ENCODE measurements around the gene WDR72.
"Not testable (repeated sequence)": the region's sequence is repeated elsewhere in the genome, so short reads cannot be mapped to it uniquely, and the experiment has no call there.

The WDR72 gene

GRCh38 chr15:53588773-53589172 is 170.7 kb downstream of the WDR72 start:
- DNase-seq, result no peak

GRCh38 chr15:53586799-53587198 is 172.7 kb downstream of the WDR72 start:
- peak; percentile 11 for DNase-seq

- no peak for DNase-seq
Measured at GRCh38 chr15:53581513-53581912, 177.9 kb downstream of the WDR72 start.

DNA sequence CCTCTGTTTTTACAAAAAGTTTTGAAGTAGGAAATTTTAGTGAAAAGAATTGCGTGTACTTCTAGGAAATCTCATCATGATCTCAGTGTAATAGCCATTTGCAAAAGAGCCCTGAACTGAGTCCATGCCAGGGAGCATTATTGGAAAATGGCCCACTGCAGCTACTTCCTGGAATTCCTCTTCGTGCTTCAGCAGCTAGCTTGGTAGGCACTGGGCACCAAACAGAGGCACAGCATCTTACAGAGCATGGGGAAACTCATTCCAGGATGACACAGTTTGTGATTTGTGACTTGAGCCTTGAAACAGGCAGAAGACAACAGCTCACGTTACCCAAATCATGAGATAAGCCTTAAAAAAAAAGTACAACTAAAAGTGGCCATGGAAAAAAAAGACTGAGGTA is 179.1 kb downstream of the WDR72 start:
- DNase-seq, result no peak

DNA sequence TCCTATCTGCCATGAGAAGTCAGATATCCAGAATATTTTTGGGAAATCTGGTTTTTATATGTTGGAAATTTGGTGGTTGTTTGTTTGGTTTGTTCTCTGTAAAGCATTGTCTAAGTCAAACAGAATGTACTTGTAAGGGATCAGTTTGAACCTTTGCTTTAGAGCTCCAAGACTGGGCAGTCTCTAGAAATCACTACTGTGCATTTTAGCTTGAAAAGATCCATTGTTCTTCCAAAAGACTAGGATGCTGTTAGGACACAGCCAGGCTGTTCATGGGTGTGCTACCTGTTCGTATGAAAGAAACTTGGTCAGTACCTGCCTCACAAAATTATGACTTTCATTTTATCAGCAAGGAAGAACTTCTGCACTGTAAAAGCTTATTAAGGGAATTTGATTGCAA is 182.6 kb downstream of the WDR72 start:
- DNase-seq, result no peak

GRCh38 chr15:53573091-53573490 is 186.4 kb downstream of the WDR72 start:
- DNase-seq, result no peak

- no peak for DNase-seq
Measured at GRCh38 chr15:53569751-53570480, 189.5 kb downstream of the WDR72 start.

DNA sequence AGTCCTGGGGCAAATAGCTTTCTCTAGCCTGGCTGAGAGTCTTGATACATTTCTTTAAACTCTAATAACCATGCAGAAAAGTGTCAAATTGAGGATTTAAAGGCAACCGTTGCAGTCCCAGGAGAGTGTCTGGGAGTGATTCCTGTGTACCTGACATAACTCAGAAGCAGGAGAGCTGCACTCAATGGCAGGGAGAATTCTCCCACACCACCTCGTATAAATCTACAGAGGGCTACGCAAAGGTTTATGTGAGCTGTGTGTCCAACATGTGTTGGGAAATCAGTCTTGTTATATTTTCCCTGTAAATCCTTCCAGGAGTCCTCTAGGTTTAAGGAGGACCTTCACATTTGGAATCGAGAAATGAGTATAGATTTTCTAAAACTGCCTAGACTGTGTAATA is 192.6 kb downstream of the WDR72 start:
- DNase-seq, result no peak

GRCh38 chr15:53565721-53566120 is 193.7 kb downstream of the WDR72 start:
- DNase-seq, result no peak

DNA sequence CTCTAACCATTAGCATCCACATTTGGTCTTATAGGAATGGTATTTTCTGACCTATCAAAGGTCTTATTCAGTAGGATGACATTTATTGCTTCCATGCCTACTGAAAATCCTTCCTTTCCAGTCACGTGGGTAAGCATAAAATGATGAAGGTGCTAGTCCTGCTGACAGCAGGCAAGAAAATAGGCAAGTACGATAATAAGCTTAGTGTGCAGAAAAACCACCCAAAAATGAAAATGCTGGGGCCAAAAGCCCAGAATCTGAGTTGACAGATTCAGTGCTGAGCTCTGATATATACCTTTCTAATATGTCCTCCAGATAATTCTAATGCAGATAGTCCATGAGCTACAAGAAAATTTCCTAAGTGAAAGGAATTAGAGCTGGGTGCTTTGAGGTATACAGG is 194.8 kb downstream of the WDR72 start:
- no peak for DNase-seq

GRCh38 chr15:53563627-53564026 is 195.8 kb downstream of the WDR72 start:
- DNase-seq, result no peak

- no peak for DNase-seq
Measured at GRCh38 chr15:53559364-53560277, 199.8 kb downstream of the WDR72 start.

DNA sequence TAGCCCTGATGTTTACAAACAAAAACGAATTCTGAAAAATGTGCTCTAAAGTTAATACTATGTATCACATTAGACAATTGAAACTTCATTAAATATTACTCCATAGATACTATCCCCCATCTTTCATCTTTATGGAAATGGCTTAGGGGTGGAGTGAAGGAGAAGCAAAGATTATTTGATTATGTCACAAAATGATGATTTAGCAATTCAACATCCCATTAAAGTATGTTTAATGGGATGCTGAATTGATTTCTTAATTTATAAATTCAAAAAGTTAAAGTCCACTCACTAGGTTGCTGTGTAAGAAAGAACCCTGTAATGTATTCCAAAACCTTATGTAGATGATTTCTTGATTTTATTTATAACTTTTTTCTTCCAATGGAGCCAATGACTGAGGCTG is 201.1 kb downstream of the WDR72 start:
- DNase-seq, result no peak

- no peak for DNase-seq
Measured at GRCh38 chr15:53555226-53555625, 204.2 kb downstream of the WDR72 start.

DNA sequence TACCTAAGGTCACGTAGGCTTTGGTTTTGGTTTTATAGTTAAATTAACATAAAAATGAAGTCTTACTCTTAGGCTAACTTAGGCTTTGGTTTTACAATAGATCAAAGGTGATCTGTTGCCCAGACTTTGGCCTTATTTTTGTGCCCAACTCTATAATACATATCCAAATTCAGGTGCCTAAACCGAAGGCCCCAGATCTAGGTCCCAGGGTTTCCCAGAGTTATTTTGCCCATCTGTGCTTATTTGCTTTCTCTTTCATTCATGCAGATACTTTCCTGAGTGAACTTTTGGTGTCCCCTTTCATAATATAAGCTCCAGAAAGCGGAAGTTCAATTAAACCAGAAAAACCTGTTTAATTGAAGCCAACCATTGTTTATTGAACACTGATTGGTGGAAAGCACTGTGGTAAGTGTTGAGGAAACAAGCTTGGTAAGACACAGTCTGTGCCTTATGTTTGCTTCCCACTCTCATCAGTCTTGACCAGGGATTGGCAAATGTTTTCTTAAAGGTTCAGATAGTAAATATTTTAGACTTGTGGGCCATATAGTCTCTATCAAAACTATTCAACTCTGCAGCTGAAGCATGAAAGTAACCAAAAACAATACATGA is 209.7 kb downstream of the WDR72 start:
- DNase-seq, result no peak

- DNase-seq, result no peak
Measured at GRCh38 chr15:53548236-53548635, 211.2 kb downstream of the WDR72 start.

- DNase-seq, result not testable (repeated sequence)
Measured at GRCh38 chr15:53540626-53541300, 218.7 kb downstream of the WDR72 start.

DNA sequence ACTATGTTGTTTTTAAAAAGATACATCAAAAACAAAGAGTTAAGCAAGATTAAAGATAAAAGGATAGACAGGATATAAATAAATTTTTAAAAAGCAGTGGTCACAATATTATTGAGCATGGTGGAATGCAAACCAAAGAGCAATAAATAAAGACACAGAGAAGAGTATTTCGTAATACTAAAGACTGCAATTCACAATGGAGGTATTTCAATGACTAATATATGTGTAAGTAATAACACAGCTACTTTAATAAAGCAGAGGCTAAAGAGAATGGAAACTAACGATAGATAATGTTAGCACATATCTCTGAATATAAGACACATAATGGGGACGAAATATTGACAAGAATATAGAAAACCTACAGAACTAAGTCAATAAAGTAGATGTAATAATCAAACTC is 219.6 kb downstream of the WDR72 start:
- no peak for DNase-seq

DNA sequence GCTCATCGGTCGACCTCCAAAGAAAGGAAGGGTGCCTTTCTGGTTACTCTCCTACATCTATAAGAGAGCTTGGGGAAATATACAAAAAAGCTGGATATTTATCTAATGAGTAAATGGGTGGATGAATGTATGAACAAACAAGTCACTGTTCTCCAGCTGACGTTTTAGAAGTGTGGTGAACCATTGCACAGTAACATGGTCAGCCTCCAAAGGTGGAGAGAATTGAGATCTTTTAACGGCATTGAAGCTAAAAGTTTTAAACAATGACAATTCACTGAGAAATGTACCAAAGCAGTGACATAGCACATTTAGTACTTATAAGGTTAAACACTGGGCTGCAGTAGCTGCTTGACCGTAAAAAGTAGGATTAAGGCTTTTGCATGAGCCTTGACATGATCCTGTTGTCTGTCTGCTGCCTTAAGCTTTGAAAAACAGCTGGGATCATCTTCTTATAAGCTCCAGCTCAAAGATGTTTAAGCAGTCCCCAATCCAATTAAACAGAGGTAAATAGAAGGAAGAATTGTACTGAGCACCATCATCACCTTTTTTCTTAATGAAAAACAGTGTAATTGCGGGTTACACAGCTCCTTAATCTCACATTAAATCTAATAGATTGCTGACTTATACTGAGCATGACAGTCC is 222.9 kb downstream of the WDR72 start:
- DNase-seq, result no peak

GRCh38 chr15:53535886-53536285 is 223.6 kb downstream of the WDR72 start:
- DNase-seq, result no peak

DNA sequence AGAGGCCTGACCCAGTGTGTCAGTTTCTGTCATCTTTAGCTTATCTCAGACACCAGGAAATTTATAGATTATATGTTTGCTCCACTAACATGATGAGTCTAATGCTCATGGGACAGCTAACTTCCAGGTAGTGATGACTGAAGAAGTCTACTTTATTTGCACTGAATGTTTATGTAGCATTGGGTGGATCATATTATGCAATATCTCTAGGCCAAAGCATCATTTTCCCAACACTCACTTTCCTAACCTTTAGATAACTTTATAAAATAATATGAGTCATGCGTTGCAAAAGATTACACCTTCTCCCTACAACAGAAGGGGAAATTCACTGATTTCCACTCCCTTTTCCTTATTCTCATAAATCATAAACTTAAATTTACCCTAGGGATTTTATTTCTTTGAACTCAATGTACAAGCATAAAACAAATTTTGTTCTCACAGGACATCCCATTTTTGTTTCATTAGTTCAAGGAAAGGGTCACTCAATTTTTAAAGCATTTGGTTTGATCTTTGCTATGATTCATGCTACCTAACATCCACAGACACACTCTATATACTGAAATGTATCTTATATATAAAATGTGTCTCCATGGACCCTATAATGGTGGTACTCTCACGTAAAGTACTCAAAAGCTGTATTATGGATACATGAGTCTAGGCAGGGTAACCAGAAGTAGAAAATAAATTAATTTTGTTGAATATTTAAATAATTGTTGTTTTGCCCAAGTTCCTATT is 225.2 kb downstream of the WDR72 start:
- no peak for DNase-seq

DNA sequence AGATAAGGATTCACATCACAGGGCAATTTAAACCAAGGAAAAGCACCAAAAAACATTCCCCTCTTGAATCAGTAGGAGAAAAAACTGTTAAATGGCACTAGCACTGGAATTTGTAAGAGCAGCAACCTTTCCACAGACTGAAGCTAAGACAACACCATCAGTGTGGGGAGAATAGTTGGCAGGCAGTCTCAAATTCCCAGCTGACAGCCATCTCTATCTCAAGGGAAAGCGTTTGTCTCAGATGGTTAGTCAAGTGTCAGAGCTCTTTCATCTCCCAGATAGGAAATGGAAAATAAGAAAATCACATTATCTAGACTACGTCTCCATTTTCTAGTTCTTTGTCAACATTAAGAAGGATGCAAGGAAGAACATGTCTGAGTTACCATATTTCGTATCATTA is 228.7 kb downstream of the WDR72 start:
- DNase-seq, result no peak

Data from stimulated activated CD4-positive, alpha-beta T cell treated with anti-CD3 and anti-CD28 coated beads, Interleukin-1b, Interleukin-23, amount 100 ng/mL, for 48 hours (primary cell).